22Rv1 (cell line): ENCODE measurements around the gene KLHL29.

Experiments used
- ZFX ChIP-seq: fragments of 450-650 bp; IDR thresholded peaks from 2 replicates; pipeline ENCODE4 v1.6.1; 2017; ENCODE audit warnings: antibody characterized with exemption, borderline replicate concordance
- TF ChIP-seq, protein P1 (sequence below): fragments of 450-650 bp; IDR thresholded peaks from 2 replicates; pipeline ENCODE4 v1.5.1; 2017; ENCODE audit warnings: mild to moderate bottlenecking

GRCh38 chr2:23659773-23660172, 274.8 kb downstream of the KLHL29 start:
- TF ChIP-seq, protein P1, sequence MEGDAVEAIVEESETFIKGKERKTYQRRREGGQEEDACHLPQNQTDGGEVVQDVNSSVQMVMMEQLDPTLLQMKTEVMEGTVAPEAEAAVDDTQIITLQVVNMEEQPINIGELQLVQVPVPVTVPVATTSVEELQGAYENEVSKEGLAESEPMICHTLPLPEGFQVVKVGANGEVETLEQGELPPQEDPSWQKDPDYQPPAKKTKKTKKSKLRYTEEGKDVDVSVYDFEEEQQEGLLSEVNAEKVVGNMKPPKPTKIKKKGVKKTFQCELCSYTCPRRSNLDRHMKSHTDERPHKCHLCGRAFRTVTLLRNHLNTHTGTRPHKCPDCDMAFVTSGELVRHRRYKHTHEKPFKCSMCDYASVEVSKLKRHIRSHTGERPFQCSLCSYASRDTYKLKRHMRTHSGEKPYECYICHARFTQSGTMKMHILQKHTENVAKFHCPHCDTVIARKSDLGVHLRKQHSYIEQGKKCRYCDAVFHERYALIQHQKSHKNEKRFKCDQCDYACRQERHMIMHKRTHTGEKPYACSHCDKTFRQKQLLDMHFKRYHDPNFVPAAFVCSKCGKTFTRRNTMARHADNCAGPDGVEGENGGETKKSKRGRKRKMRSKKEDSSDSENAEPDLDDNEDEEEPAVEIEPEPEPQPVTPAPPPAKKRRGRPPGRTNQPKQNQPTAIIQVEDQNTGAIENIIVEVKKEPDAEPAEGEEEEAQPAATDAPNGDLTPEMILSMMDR = no peak
- no peak for TF ChIP-seq ZFX
